Bone marrow (tissue), 2 donors: ENCODE results near the gene FOXD3.

Experiments
- DNase-seq, 2 donors: peaks; one replicate each; lab custom pipeline; 2025; lab: John Stamatoyannopoulos, UW

Gene FOXD3

DNA sequence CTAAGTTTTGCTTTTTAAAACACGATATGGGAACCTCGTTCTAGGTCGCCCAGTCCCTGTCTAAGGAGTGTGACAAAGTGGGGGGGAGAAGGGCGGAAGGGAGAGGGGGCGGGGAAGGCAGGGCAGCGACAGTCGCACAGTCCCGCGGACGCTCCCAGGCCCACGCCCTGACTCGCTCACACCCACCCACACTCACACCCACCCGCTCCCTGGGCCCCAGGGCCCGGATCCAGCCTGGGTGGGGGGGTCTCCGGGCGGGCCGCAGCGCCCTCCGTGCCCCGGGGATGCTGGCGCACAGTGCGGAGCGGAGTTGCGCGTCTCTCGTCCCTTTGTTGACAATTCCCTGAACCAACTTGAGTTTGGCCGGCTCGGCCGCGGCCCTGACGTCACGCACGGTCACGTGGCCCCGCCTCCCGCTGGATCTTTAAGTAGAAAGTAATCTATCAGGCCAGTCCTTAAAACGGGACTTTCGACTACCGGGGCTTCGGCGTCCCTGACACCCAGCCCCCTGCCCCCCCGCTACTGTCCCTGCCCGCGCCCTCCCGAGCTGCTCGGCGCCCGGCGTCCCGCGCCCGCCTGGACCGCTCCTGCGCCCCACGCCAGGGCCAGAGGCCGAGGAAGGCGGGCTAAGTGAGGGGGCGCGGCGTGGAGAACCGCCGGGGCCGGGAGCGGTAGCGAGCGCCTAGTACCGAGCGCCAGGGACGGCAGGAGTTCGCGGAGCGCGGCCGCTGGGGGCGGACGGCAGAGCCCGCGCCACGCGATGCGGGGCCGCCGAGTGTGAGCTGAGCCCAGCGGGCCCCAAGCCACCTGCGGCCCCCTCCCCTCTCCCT is at the start of gene FOXD3:
Gene FOXD3, plus strand, starts transcription at position 454 of the 830 bp plus-strand sequence. CDS start 492 bp downstream, outside the sequence.
- DNase-seq = peak in 1 of 2 donors; percentile 64

DNA sequence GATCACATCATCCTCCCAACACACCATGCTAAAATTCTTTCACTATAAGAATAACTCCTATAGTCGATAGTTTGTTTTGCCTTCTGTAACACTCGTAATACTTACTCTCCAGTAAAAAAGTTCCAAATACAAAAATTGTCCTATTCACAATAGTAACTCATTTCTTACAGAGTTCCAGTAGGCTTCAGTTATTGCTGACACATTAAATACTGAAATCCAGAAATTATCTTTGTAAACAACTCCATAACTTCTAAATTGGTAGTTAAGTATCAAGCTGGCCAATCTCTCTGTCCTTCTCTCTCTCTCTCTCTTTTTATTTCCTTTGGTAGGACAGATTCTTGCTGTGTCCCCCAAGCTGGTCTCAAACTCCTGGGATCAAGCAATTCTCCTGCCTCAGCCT is 49.6 kb upstream of the FOXD3 start:
- no peak for DNase-seq

DNA sequence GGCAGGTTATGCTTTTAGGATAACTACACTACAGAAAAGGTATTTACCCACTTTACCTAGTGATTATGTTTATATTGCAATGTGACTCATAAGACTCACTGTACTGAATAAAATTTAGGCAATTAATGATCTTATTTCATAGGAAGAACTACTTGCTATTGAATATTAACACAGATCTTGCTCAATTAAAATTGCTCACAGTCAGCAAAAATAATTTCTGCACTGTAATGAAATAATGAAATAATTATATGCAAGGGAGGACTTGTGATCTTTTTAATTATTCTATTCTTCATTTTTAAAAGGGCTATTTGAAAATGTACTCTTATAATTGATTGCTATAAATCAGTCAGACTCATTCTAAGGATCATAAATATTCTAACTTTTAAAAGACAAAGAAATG is 48.0 kb upstream of the FOXD3 start:
- DNase-seq = no peak

DNA sequence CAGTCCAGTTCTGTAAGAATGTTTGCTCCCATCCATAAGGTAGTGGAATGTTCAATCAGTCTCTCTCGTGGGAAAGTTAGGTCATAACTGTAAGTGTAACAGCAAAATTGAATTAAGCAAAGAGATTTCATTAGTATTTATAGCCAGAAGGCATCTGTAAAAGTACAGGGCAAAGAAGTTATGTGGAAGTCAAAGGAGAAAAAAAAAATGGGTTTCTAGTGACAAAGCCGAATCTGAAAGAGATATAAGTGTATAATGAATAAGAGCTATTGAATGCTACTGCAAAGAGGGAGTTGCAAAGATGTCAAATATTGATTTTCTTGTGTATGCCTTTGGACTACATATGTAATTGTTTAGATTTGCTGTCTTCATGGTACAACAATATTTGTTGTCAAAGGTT is 47.4 kb upstream of the FOXD3 start:
- DNase-seq = no peak

DNA sequence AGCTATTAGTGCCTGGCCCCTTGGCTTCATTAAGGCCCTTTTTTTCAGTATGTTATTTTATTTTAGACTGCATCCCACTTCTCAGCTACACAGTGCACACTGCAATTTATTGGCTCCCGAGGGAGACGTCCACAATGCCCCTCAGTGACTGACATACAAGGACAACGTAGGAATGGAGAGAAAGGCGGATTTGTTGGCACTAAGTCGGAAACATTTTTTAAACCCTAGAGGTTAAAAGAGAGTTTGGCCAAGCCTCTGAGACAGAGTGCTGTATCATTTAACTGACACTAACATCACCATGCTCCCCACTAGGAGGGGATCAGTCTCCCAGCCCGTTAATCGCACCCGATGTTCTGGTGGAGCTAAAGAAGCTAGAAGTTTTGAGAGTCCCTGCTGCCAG is 45.7 kb upstream of the FOXD3 start:
- no peak for DNase-seq

DNA sequence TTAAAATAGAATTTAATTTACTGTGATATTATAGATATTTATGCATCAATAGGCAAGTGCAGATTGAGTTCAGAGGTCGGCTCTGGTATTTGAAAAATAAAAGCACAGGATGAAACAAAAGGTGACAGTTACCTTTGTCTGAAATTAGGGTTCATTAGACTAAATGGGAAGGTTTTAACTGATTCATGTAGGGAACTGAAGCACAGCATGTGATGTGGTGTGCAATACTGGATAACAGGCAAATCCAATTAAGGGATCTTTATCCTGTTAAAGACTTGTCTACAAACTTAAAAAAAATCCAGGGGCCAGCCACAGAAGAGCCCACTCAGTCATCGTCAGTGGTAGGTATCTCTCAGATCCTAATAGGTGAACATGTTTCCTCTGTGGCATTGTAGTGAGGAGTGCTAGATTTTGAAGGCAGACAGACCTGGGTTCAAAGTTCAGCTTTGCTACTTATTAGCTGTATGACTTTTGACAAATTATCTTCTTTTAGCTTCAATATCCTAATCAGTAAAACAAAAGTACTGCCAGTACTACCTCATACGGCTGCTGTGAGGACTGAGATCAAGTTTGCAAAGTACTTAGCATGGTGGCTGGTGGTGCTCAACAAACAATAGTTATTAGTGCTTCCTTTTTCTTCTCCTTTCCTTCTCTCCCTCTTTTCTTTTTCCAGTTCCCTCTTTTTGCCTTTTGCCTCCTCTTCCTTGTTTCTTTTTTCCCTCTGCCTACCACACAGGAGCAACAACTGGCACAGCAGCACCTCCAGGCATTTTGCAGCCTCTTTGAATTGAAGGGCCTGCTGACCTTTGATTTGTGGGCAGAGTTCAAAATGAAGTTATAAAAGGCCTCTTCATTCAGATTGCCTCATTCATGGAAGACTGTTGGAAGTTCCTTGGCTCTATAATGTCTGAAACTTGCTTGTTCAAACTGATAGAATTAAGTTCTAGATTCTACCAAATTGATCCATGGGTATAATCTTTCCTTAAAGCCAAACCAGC is 44.9 kb upstream of the FOXD3 start:
- no peak for DNase-seq

DNA sequence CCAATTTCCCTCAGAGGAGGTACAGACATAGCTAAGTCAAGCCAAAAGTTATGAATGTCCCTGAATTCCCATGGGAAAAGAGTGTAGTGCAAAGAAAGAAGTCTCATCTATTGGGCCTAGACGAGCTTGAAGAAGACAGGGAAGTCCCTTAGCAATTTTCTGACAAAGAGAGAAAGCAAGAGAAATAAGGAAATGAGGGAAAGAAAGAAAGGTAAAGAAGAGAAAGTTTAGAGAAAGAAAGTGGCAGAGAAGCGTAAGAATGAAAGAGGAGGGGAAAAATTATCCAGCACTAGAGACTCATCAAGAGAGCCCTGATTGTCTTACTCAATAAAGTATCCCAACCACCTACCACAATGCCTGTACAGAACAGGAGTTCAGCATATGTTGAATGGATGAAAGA is 40.6 kb upstream of the FOXD3 start:
- DNase-seq = no peak

DNA sequence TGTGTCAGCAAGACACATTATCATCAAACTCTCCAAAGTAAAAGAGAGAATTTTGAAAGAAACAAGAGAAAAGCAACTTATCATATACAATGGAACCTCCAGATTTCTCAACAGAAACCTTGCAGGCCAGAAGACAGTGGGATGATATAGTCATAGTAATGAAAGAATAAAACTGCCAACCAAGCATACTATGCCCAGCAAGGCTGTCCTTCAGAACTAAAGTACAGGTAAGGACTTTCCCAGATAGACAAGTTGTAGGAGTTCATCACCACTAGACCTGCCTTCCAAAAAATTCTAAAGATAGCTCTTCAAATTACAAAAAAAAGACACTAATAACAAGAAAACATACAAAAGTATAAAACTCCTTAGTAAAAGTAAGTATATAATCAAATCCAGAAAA is 33.2 kb upstream of the FOXD3 start:
- DNase-seq = no peak

DNA sequence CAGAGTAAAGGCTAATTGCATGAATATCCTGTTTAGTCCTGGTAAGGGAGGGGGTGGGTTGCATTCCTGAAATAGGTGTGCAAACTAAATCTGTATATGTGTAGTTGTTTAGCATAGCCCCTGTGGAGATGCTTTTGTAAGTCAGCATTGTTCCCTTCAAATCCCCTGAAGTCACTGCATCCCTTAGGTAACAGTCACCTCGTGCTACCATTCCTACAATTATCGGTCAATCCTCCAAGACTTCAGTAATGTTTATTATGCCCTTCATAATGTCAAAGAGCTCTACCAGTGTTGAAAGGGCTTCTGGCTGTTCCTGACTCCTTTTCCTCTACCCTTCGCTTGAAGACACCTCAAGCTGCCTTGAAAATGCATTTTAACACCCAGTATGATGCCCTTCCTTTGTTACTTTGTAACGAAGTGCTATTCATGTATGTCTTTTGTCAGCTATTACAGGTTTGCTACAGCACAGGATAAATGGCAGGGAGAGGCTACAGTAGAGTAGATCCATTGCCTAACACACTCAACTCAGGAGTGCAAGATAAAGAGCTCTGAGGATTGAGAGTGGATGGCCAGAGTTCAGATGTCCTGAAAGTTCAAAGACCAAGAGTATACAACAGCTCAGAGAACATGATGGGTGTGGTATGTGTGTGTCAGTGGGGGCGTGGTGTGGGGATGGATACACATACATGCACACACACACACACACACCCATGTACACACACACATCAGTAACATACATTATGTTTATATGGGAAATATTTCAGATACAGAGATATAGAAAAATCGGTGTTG is 27.4 kb upstream of the FOXD3 start:
- no peak for DNase-seq

DNA sequence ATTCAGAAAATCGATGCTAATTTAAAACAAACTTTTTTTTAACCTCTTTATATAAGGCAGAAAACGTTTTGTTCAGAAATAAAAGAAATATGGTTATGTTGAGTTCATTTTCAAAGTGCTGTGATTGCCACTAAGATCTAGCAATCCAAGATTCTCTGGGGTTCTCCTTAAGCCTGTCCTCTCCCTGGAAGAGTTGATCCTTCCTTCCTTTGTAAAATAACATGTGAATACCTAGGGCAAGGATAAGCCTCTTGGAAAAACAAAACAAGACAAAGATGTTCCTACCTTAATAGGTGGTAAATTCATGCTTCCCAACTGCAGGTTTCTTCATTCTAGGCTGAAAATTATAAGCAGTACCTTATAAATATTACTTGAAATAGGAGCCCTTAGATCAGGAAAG is 18.0 kb upstream of the FOXD3 start:
- no peak for DNase-seq

DNA sequence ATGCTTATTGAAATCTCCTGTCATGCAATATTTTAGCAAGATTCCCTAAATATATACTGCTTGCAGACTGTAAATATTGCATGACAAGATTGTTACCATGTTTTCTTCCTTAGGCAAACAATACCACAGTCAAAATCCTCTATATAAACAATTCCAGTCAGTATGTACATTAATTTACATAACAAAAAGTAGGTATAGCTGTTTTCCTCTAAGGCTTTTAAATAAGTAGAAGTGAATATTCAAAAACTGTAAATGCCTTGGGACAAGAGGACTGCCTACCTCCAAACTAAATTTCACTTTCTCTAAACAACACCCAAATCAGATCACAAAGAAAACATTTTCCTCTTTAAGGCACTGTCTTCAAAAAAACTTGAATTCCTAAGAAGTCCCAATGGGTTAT is 17.3 kb upstream of the FOXD3 start:
- DNase-seq = no peak

DNA sequence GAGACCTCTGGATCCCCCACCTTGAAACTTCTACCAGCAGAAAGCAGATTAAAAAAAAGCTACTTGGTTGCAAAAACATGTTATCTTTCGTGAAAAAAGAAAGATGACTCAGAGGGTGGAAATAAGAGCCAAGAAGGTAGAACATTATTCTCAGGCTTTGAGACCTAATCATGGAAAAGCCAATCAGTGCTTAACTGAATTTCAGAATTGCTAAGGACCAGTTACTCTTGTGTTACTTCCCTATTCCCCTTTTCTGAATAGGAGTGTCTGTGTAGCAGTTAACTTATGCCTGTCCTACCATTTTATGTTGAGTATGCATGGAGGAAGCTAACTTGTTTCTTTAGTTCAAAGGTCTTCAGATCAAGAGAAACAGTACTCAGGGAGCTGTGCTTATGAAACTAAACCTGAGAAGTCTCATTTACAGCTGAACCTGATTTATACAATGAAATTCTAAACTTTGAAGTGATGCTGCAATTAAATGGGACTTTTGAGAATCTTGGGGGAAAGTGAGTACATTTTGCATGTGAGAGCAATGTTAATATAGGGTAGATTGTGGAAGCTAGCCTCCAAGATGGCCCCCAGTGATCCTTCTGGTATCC is 15.1 kb upstream of the FOXD3 start:
- DNase-seq = no peak

DNA sequence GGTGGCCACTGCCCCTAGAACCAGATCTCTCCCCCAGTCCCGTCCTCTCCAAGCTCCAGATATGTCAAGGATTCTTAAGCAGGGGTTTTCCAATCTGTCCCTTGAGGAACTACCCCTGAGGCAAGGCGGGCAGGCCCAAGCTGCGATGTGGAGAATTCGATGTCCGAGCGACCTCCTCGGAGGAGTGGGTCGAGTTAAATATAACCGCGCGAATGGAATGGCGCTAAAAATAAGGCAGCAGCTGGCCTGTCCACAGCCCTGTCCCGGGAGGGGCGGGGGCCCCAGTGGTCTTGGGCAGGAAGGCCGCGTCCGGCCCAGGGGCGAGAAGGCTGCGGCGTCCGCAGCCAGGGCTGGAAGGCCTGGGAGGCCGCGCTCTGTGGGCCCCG is 5.8 kb upstream of the FOXD3 start:
- DNase-seq = no peak

DNA sequence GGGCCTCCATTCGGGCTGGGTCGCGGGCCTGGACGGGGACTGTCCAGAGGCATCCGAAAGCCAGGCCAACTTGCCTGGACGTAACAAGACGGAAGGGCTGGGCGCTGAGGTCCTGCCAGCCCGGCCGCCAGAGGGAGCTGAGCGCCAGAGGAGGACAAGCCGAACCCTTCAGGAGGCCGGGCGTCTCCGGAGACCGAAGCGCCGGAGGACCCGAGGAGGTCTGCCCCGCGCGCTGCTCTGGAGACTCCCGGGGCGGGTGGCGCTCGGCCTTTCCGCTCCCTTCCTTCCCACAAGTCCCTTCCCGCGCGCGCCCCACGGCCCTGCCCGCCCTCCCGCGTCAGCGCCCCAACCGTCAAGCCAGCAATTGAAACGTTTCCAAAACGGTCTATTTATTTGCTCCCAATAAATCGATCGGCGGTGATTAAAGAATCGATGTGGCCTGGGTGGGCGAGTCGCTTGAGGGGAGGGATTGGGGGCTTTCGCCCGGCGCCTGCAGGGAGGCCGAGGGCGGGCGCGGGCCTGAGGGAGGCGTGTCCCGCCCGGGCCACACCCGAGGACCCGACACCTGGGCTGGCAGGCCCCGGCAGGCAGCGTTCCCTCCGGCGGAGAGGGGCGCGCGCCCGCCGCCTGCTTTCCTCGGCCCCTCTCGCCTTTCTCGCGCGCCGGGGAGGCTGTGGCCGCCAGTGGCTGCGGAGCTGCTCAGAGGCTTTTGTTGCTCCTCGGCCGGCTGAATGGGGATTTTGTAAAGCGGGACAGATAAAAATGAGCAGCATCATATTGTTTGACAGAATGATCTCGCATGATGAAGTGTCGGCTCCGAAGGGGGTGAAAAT is 5.2 kb upstream of the FOXD3 start:
- DNase-seq = peak; percentile 29 to 42

DNA sequence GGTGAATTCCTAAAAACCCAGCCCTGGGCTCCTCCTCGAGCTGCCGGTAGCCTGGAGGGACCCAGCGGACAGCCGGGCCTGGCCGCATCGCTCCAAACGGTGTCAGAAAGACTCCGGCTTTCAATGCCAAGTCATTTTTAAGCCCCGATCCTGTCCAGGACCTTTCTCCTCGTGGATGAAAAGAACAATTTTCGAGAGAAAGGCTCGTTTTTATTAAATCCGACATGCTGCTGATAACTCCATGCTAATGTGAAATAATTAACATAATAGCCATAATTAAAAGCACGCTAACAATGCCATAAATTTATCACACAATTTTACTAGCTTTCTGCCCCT is 4.6 kb upstream of the FOXD3 start:
- DNase-seq = no peak

DNA sequence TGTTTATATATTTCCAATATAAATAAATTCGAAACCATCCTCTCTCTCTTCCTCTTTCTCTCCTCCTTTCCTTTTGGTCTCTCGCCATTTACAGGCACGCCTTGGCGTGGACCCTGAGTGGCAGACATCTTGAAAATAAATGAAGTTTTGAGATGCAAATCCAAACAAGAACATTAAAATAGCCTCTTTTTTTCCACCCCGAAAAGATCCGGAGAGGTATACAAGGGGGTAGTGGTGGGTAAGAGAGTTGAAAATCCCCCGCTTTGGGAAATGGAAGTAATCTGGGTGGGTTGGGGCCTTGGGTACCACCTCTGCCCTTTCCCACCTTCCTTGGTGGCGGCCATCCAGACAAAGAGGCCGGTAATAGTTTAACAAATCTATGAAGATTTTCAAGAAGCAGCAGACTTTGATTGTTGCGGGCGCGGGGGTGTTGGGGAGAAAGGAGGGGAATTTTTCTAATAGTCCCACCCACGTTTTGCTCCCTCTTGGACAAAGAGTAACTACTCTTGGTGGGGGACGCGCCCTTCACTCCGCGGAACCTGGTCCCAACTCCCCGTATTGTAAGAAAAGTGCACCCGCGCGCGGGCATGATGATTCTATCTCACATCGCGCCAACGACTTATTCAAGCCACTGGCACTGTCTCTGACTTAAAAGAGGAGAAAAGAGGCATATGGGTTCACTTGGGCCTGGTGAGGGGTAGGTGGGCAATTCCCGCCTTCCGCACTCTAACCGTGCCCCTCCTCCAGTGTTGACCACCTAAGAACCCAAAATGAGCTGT is 4.0 kb upstream of the FOXD3 start:
- DNase-seq = no peak

DNA sequence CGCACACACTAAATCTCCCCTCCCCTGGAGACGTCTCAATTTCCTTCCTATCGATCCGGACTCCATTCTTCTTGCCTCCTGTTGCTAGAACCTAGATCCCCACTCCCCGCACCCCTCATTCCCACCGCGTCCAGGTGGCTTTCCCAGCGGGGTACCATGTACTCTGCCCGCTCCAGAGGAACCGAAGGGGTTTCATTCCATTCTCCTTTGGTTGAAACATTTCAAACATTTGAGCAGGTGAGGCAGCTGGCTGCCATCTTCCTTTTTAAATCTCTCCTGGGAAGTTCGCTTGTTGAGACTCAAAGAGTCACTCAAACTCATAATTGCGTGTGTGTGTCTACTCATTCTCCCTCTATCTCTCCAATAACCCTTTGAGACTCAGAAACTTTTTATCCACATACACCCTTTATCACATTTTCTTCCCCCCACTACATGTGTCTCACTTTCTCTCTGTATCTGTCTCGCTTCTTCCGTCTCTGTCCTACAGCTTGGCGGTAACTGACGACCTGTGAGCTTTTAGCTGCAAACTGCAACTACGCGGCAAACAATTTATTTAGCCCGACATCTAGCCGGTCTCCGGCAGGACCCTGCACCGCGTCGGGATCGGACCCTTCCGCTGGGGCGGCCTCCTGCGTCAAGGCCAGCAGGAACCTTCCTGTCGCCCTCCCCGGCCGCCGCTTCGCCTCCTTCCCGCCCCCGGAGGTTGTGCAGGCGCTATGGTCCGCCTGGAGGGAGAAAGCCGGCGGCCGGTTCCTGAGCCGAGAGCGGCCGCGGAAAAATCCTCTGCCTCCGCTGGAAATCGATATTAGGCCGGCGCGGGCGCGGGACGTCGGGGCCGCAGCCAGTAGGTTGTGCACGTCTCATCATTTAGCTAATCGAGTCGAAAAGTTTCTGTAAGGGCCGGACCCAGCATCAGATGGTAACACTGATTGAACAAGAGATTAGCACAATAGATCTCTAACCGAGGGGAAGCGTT is 3.0 kb upstream of the FOXD3 start:
- DNase-seq = no peak

DNA sequence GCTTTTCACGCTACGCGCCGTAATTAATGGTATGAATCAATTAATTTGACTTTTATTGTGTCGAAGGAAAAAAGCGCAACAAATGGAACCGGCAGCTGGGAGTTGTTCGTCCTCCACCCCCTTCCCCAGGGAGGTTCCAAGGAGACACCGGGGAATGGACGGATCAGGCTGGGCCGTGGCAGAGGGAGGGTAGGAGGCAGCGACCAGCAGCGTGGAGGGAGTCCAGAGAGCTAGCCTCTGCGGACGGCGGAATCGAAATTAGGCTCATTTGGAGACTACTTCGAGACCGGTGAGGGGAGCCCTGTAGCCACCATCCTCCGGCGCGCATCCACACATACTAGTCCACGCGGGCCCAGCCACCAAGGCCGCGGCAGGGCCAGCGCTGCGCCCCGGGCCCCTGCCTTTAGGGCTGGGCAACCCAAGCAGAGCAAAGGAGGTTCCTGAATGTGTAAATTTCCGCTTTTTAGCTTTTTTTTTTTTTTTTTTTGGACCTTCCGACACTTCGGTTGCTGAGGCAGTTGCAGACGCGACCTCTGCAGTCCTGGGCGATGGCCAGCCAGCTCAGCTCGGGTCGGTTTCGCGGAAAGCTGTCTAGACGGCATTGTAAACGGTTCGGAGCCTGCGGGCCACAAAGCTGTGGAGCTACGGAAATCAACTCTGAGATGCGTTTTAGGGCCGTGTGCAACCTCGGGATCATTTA is 2.2 kb upstream of the FOXD3 start:
- no peak for DNase-seq
